Uterus (tissue), 4 donors: Measurements from ENCODE around the gene SMPDL3A. TPM values are rescaled to one million over a fixed set of nuclear protein-coding genes. Genes with fewer than 3 reads are reported as not detected.

Source experiments
- DNase-seq, 2 donors: peaks; one replicate each; pipeline ENCODE4 v3.0.0-alpha.2; 2019 to 2020
- H3K27ac ChIP-seq, 2 donors: fragments of 200-600 bp; sonication (generic); 1 replicate in 1 of 2; 2 replicates in 1 of 2; pipeline ENCODE4 v1.5.1; 2016 to 2018
- H3K27me3 ChIP-seq, 2 donors: fragments of 200-600 bp; sonication (generic); one replicate each; pipeline ENCODE4 v1.5.1; 2018 to 2019; ENCODE audit warnings: control low read depth in 1 of 2
- H3K36me3 ChIP-seq, 2 donors: fragments of 200-600 bp; sonication (generic); one replicate each; pipeline ENCODE4 v1.5.1; 2019; ENCODE audit warnings: control low read depth in 1 of 2
- H3K4me1 ChIP-seq, 2 donors: fragments of 200-600 bp; sonication (generic); one replicate each; pipeline ENCODE4 v1.5.1; 2018 to 2019; ENCODE audit warnings: control low read depth in 1 of 2
- H3K4me3 ChIP-seq, 2 donors: fragments of 200-600 bp; sonication (generic); 1 replicate in 1 of 2; 2 replicates in 1 of 2; pipeline ENCODE4 v1.5.1; 2018 to 2019; ENCODE audit warnings: mild to moderate bottlenecking in 1 of 2
- H3K9me3 ChIP-seq, 2 donors: fragments of 200-600 bp; sonication (generic); one replicate each; pipeline ENCODE4 v1.5.1; 2019; ENCODE audit warnings: control low read depth in 1 of 2
- POLR2A ChIP-seq, 2 donors: fragments of 450-650 bp; IDR thresholded peaks; one replicate each; pipeline ENCODE4 v1.6.1; 2016; ENCODE audit warnings: antibody characterized with exemption in 2 of 2, mild to moderate bottlenecking in 1 of 2, moderate library complexity in 1 of 2
- intact Hi-C: fragments of 100-400 bp; cut with DNase I; formaldehyde crosslinking; loops from one replicate; pipeline ENCODE4 v1.15.1; 2023; ENCODE audit warnings: low total_unique reads
- total RNA-seq, 4 donors: library from RNA; depleted of rRNA in 3 of 4; stranded (reverse); fragments of >200 nt in 3 of 4; gene quantifications; one replicate each; pipeline versions ENCODE4 v1.1.0 to v1.2.4, GENCODE V29; 2014 to 2023
- TF ChIP-seq, protein P1 (sequence below), 4 experiments: fragments of 200-600 bp in 2 of 4; fragments of 450-650 bp in 2 of 4; sonication (generic) in 2 of 4; IDR thresholded peaks; one replicate each; pipeline ENCODE4 v1.5.1; 2016 to 2019; ENCODE audit warnings: antibody characterized with exemption in 4 of 4, mild to moderate bottlenecking in 2 of 4, moderate library complexity in 1 of 4
- donor health status: DM: yes; HTN: yes; CAD: no.

SMPDL3A gene
- total RNA-seq, 4 donors from 2014 or later = 4.1 to 18.7 (median 13.3) TPM

DNA sequence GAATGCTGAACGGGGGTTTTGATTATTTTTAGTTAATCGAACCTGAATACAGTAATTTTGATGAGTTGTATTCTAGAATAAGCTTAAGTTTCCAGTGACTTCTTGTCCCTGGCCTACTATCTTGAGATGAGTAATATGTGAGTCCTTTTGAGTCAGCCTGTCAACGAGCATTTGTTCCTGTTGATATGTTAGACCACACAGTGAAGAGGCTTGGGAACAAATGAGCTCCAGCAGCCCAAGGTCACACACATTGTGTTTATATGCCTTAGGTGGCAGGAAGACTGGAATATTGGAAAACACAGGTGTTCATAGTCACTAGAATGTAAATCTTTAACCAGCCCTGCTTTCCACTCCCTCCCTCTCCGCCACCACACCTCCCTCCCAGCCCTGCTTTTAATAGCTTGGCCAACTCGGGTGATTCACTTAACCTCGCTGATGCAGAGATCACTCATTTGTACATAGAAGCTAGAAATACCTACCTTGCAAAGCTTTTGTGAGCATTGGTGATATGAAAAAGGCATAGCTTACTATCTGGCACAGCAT, 9.1 kb downstream of the SMPDL3A start:
- Histone ChIP-seq H3K4me3 (no peak overlapping the region), H3K36me3 (no peaks in the 10 kb centered on the region), H3K27me3 (no peaks in the 10 kb centered on the region), H3K9me3 (no peaks in the 10 kb centered on the region), H3K4me1 (no peaks in the 10 kb centered on the region), H3K27ac (no peak overlapping the region)
- TF ChIP-seq, protein P1, sequence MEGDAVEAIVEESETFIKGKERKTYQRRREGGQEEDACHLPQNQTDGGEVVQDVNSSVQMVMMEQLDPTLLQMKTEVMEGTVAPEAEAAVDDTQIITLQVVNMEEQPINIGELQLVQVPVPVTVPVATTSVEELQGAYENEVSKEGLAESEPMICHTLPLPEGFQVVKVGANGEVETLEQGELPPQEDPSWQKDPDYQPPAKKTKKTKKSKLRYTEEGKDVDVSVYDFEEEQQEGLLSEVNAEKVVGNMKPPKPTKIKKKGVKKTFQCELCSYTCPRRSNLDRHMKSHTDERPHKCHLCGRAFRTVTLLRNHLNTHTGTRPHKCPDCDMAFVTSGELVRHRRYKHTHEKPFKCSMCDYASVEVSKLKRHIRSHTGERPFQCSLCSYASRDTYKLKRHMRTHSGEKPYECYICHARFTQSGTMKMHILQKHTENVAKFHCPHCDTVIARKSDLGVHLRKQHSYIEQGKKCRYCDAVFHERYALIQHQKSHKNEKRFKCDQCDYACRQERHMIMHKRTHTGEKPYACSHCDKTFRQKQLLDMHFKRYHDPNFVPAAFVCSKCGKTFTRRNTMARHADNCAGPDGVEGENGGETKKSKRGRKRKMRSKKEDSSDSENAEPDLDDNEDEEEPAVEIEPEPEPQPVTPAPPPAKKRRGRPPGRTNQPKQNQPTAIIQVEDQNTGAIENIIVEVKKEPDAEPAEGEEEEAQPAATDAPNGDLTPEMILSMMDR (IDR thresholded peaks at IDR 0.05) = no peak
- no peak for TF ChIP-seq POLR2A (IDR thresholded peaks at IDR 0.05)
- intact Hi-C loops = no loop called here
- DNase-seq = no peak

DNA sequence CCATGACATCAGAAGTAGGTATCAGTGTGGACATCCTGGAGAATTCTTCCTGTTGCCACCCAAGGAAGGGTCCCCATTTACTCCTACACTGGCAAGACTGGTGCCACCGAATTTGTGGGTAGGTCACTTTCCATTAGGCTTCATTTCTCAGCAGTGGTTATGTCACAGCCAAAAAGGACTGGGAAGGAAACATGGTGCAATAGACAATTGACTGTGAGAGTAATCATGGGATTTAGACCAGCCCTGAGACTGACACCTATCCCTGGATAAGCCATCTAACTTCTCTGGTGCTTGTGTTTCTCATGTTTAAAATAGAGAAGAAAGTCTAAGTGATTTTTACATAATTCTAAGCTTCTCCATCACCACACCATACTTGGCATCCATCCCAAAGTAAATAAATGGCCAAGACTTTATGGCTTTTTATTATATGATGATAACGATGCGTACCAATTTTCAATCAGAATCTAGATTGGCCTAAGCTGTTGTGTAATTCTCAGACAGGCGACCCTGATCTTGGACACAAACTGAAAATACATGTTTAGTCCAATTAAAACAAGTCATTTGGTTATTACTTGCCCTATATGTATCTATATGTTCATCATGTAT, 10.2 kb downstream of the SMPDL3A start:
- intact Hi-C loops = no loop called here
- no peak for TF ChIP-seq POLR2A (IDR thresholded peaks at IDR 0.05)
- TF ChIP-seq, protein P1 (IDR thresholded peaks at IDR 0.05) = no peak
- H3K36me3 ChIP-seq = no peaks in the 10 kb centered on the region
- H3K4me3 ChIP-seq = no peak overlapping the region
- H3K9me3 ChIP-seq = no peaks in the 10 kb centered on the region
- no peaks in the 10 kb centered on the region for H3K27me3 ChIP-seq
- no peak overlapping the region for H3K27ac ChIP-seq
- DNase-seq = no peak
- H3K4me1 ChIP-seq = no peaks in the 10 kb centered on the region

DNA sequence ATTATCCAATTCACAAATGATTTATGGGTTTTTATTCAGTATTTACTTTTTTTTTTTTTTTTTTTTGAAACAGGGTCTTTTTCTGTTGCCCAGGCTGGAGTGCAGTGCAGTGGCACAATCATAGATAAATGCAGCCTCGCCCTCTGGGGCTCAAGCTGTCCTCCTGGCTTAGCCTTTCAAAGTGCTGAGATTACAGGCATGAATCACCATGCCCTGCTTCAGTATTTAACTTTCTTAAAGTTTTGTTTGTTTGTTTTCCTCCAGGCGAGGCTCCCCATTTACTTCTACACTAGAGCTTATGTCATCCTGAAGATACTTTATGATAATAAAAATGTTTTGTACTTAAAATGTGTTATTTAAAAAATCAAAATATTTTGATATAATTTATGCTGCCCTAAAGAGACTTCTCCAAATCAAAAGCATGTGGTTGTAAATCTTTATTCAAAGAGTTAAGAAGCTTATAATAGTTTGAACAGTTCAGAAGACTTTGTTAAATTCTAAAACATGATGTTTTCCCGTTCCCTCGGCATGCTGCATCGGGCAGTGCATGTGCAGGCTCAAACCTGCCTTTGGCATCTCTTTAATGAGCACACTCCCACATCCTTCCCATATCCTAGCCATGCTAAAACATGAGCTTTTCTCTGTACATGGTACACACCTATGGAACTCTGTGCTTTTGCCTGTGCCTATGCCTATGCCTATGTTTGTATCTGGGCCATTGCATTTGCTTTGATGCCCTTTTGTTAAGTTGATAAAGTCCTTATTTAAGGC, 11.0 kb downstream of the SMPDL3A start:
- no peaks in the 10 kb centered on the region for H3K9me3 ChIP-seq
- intact Hi-C loops = no loop called here
- no peak overlapping the region for H3K4me3 ChIP-seq
- H3K36me3 ChIP-seq = no peaks in the 10 kb centered on the region
- no peak for TF ChIP-seq POLR2A (IDR thresholded peaks at IDR 0.05)
- TF ChIP-seq, protein P1 (IDR thresholded peaks at IDR 0.05) = no peak
- no peaks in the 10 kb centered on the region for H3K27me3 ChIP-seq
- no peak for DNase-seq
- no peak overlapping the region for H3K27ac ChIP-seq
- H3K4me1 ChIP-seq = no peaks in the 10 kb centered on the region

DNA sequence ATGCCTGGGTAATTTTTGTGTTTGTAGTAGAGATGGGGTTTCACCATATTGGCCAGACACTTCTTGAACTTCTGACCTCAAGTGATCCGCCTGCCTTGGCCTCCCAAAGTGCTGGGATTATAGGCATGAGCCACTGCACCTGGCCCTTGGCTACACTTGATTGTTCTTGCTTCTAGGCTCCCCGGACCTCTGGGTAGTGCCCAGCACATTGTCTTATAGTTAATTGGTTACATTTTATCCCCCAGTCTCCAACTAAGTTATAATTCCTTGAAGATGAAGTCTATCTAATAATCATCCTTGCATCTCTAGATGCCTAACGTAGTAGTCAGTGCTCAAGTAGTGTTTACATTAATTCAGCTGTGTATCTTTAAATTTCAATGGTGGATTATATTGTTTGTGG, 11.8 kb downstream of the SMPDL3A start:
- Histone ChIP-seq H3K4me3 (no peak overlapping the region), H3K27ac (no peak overlapping the region), H3K4me1 (no peaks in the 10 kb centered on the region), H3K27me3 (no peaks in the 10 kb centered on the region), H3K36me3 (no peaks in the 10 kb centered on the region), H3K9me3 (no peaks in the 10 kb centered on the region)
- intact Hi-C loops = no loop called here
- no peak for TF ChIP-seq POLR2A (IDR thresholded peaks at IDR 0.05)
- TF ChIP-seq, protein P1 (IDR thresholded peaks at IDR 0.05) = no peak
- no peak for DNase-seq

DNA sequence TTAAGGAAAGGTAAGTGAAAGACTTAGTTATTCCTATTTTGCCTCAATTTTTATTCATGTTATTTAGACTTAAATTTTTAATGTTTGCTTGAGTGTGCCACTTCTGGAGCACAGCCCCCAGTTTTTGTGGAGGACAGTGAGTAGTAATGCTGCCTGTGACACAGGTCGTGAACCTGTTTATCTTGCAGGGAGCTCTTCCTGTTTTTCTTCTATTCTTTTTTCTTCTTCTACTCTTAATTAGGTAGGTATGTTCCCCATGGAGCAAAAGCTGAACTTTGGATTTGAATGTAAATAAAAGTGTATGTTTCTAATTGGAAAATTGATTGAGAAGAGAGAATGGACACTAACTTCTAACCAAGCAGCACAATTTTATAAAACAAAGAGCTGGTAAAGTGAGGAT, 12.3 kb downstream of the SMPDL3A start:
- TF ChIP-seq, protein P1 (IDR thresholded peaks at IDR 0.05) = no peak
- no peak for TF ChIP-seq POLR2A (IDR thresholded peaks at IDR 0.05)
- Histone ChIP-seq H3K27ac (no peak overlapping the region), H3K27me3 (no peaks in the 10 kb centered on the region), H3K9me3 (no peaks in the 10 kb centered on the region), H3K36me3 (no peaks in the 10 kb centered on the region), H3K4me3 (no peak overlapping the region), H3K4me1 (no peaks in the 10 kb centered on the region)
- intact Hi-C loops = no loop called here
- DNase-seq = no peak
